Activated effector memory CD4-positive, alpha-beta T cell treated with Interleukin-2 at 50 U/mL for 16 hours (primary cell): ENCODE measurements around the gene HEY2.
"Not testable (repeated sequence)": the region's sequence is repeated elsewhere in the genome, so short reads cannot be mapped to it uniquely, and the experiment has no call there.

Source experiments
- DNase-seq: peaks from one replicate; pipeline ENCODE4 v3.0.0-alpha.2; 2020

Gene HEY2

GRCh38 chr6:125797886-125798444 is 48.5 kb downstream of the HEY2 start:
- DNase-seq: no peak

GRCh38 chr6:125798734-125799508 is 49.5 kb downstream of the HEY2 start:
- no peak for DNase-seq

- DNase-seq: no peak
Observed at GRCh38 chr6:125802383-125802782, 53.0 kb downstream of the HEY2 start.

DNA sequence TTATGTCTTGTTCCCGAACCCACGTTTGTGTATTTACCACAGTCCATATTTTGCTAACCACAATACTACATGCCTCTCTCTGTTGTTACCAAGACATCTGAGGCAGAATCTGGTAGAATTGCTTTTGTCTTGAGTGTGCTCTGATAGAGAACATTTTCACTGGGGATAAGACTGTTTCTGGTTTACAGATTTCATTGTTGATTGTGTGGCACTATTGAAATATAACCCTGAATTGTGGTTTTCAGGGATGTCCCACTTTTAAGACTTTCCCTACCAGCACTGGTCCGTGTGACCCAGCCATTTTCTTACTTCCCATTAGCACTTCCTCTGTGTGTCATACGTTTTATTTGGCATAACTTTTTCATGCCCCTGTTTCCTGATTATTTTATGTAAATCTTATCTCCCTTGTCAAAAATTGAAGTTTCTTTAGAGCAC is 53.5 kb downstream of the HEY2 start:
- DNase-seq: no peak

DNA sequence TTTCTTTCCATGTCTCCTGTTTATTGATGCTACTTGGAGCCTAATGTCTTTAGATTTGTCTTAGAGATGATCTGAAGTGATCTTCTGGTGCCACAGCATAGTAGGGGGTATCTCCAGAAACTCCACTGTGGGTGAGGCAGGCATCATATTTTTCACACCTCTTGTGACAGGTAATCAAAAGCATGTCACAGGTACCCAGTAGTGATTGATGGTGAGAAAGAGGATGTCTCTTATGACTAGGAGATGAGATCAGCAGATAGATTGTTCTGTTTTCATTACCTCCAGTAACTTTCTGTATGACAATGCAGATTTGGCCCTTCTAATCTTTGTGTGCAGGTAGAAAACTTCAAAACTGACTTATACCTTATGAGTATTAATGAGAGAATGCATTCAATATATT is 54.8 kb downstream of the HEY2 start:
- DNase-seq: no peak

DNA sequence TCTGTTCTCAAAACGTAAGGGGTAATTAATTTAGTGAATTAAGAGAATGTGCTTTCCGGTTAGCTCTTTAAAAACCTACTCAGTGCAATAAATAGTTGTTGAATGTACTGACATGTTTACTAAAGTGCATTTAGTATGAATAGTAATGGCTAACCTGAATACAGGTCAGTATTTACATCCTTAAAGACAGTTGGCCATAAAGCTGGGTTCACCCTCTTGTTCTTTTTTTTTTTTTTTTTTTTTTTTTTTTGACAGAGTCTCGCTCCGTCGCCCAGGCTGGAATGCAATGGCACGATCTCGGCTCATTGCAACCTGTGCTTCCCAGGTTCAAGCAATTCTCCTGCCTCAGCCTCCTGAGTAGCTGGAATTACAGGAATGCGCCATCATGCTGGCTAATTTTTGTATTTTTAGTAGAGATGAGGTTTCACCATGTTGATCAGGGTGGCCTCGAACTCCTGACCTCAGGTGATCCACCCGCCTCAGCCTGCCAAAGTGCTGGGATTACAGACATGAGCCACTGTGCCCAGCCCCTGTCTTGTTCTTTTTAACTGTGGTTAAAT is 55.5 kb downstream of the HEY2 start:
- DNase-seq: not testable (repeated sequence)

DNA sequence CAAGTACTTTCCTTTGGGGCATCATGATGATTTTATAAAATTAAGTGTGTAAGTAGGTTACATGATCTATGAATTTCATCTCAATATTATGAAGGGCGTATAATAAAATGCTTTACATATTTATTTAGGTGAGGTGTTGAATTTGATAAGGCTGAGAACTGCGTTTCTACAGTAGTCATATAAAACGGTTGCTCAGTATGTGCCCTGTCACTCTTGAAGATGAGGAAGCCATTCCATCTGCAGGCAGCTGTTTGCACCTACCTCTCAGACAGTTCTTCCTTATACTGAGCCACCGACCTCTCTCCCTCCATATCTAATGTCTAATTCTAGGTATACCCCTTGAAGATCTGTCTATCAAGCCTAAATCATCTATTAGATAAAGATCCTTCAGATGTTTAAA is 57.4 kb downstream of the HEY2 start:
- DNase-seq: no peak

DNA sequence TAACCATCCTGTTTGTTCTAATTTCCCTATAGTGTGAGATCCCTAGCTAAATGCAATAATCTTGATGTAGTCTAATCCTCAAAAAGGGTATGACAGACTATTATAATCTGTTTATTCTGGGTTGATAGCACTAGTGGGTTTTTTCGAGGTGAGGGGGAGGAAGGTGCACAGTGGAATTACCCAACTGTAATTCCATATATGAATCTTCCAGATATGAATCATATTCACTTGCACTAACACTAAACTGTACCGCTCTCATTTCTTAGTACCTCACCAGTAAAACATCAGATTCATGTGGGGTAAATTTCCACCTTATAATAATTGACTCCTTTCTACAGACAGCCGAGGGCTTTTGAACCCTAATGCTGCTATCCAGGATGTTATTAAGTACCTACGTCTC is 57.9 kb downstream of the HEY2 start:
- DNase-seq: no peak

DNA sequence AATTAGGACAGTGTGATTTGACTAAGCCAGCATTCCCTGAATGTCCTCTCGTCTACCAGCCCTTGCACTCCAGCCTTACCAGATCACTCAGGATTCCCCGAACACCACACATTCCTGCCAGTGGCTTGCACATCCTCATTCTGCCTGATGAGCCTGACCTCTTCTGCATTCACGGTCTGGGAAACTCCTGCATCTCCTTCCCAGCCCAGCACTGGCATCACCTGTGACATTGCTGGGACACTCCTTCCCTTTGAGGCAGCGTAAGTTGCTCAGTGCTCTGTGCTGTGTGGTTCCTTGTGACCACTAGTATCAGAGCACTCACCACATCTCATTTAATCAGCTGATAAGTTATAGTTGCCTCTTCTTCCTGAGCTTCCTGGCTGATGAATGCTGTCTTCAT is 58.6 kb downstream of the HEY2 start:
- no peak for DNase-seq

DNA sequence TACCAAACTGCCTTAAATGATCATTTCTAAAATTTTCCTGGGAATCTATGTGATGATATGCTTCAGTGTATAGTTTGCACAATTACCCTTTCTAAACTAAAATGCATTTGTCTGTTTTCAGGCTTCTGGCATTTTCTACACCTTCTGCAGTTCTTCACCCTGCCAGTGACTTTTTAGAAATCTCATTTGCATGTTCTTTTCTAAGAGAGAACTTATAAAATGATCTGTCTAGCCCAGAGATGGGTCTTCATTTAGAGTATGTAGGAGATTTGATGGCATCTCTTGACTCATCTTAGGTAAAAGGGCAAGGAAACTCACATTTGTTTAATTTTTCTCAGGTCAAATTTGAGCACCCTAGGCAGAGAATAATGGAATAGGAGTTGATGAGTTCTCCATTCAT is 59.2 kb downstream of the HEY2 start:
- no peak for DNase-seq

DNA sequence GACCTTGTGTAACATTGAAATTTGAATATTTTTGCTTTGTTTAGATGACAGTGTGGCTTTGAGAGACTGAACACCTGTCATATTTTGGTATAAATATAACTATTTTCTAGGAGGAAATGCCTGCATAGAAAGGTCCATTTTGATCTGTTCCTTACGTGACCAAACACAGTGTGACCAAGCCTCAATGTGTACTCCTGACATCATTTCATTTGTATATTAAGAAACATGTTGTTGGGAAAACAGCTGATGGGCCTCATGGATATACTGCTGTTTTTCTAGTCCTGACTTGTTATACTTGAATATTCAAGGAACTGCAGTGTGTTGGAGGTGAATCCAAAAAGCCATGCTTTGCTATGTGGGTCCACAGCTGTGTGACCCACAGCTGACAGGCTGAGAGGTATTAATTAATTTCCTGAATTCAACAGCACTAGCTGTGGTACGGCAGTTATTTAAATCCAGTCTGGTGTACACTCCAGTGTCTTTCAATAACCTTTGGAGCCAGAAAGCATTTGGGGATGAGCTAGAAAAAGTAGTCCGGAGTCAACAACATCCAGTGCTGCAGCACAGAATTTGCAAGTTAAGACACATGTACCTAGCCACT is 60.2 kb downstream of the HEY2 start:
- no peak for DNase-seq

DNA sequence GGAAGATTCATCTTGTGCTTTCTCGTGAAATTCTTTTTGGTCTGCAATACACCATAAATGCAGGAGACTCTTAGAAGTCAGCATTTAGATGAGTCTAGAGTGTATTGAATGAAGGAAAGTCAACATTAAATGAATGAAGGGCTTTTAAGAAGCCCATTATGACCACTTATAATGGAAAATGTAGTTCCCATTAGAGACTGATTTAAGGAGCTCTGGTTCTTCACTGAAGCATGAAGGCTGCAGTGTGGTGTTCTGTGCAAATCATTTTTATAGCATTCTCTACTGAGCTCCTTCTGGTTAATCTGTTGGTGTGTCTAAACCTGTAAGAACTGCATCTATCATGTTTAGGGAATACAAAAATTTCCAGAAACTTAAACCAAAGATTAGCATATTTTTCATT is 61.0 kb downstream of the HEY2 start:
- DNase-seq: no peak
